ENCODE results near the gene TBX19. TPM values are rescaled to one million over a fixed set of nuclear protein-coding genes. Genes with fewer than 3 reads are reported as not detected.

The TBX19 gene
- total and polyA plus RNA-seq, 2 of the 8 experiments (the other 6 are each of a cell fraction or from before 2014, with no cell fraction given), result 1.0 to 1.8 TPM

DNA sequence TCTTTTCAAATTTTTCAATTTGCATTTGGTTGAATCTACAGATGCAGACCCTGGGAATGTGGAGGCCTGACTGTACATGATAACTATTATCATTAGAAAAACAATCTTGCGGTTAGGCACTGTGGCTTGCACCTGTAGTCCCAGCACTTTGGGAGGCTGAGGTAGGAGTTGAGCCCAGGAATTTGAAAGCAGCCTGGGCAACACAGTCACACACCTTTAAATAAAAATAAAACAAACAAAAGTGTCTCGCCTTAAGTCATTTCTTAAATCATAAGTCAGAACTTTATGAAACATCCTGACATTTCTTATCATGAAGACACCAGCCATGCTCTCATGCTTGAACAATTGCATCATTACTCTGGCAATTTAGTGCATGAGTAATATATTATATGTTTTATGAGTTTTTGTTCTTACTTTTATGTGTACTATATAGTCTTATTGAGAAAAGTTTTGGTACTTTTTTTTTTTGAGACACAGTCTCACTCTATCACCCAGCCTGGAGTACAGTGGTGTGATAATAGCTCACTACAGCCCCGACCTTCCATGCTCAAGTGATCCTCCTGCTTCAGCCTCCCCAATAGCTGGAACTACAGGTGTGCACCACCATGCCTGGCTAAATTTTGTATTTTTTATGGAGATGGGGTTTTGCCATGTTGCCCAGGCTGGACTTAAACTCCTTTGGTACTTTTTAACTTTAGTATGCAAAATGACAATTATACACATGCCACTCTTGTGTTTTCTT lies 7.8 kb downstream of the TBX19 start:
- H2BK15ac ChIP-seq (ENCODE audit: low read length), result no peak overlapping the region
- H3K23me2 ChIP-seq (ENCODE audit: low read depth, low read length), result no peaks in the 10 kb centered on the region
- no peak overlapping the region for H3K9ac ChIP-seq (replicated peaks in 1 of 4; ENCODE audit: extremely low read depth in 1 of 4, low read depth in 3 of 4, low read length in 3 of 4)
- H4K20me1 ChIP-seq (replicated peaks in 1 of 2; ENCODE audit: control insufficient read depth in 1 of 2, insufficient read depth in 2 of 2, low read length in 2 of 2), result no peaks in the 10 kb centered on the region
- H3K23ac ChIP-seq (ENCODE audit: insufficient read length), result no peak overlapping the region
- no peak overlapping the region for H2BK120ac ChIP-seq (replicated peaks; ENCODE audit: low read depth, low read length)
- H3K79me2 ChIP-seq (ENCODE audit: control insufficient read depth in 1 of 2, insufficient read depth in 2 of 2, low read length in 2 of 2), result no peaks in the 10 kb centered on the region
- FAIRE-seq (no peak), DNase-seq (ENCODE audit: low read depth in 1 of 2, low spot score in 2 of 2) (no peak)
- H4K8ac ChIP-seq (ENCODE audit: extremely low read depth, insufficient read depth, low read length), result no peak overlapping the region
- CTCF ChIA-PET (ENCODE audit: partially characterized antibody), result no interaction called here
- no peaks in the 10 kb centered on the region for H3K79me1 ChIP-seq (ENCODE audit: low read depth, low read length)
- H2AK5ac ChIP-seq (ENCODE audit: low read depth, low read length), result no peak overlapping the region
- no peak overlapping the region for H3K4me3 ChIP-seq (ENCODE audit: extremely low read depth in 1 of 4, insufficient read depth in 2 of 4, low read depth in 3 of 4, low read length in 4 of 4)
- no peak overlapping the region for H3K56ac ChIP-seq (replicated peaks; ENCODE audit: insufficient read length, low read depth, low read length)
- H3K9me3 ChIP-seq (ENCODE audit: insufficient read depth in 2 of 2, low read depth in 1 of 2, low read length in 1 of 2), result no peaks in the 10 kb centered on the region
- H3K18ac ChIP-seq (ENCODE audit: extremely low read depth, low read length), result no peak overlapping the region
- no peaks in the 10 kb centered on the region for H3K27me3 ChIP-seq (replicated peaks in 1 of 4; ENCODE audit: control insufficient read depth in 3 of 4, extremely low read depth in 1 of 4, insufficient read depth in 3 of 4, low read length in 3 of 4)
- no peak overlapping the region for H2BK12ac ChIP-seq (ENCODE audit: low read depth, low read length)
- no peak overlapping the region for H2BK5ac ChIP-seq (ENCODE audit: low read depth, low read length)
- no peak overlapping the region for H3K4ac ChIP-seq (replicated peaks; ENCODE audit: insufficient read length, low read depth, low read length)
- H2BK20ac ChIP-seq (ENCODE audit: low read length), result no peak overlapping the region
- H4K5ac ChIP-seq (ENCODE audit: insufficient read length, low read depth, low read length), result no peak overlapping the region
- no peaks in the 10 kb centered on the region for H3K36me3 ChIP-seq (ENCODE audit: control insufficient read depth in 2 of 4, insufficient read depth in 4 of 4, low read length in 3 of 4)
- 95% methylated on average over 3 of the region's 3 CpGs; no CpG with 5 or more reads in 1 of the 2 experiments for WGBS, 2 experiments (ENCODE audit: extremely low coverage in 1 of 2, insufficient coverage in 1 of 2, insufficient read length in 1 of 2, insufficient replicate concordance in 2 of 2, low coverage in 1 of 2, low lambda C conversion rate in 2 of 2, missing lambda C conversion rate in 1 of 2)
- H4K91ac ChIP-seq (replicated peaks; ENCODE audit: insufficient read length, low read length), result no peak overlapping the region
- peaks cover 0 to 9% (median 4%) of the 10 kb centered on the region in 4 experiments; a peak in 5 of 7 replicates for H3K4me1 ChIP-seq (replicated peaks in 1 of 4; ENCODE audit: control insufficient read depth in 3 of 4, insufficient read depth in 4 of 4, low read length in 3 of 4)
- no peak overlapping the region for H3K27ac ChIP-seq (ENCODE audit: low read depth, low read length)
- POLR2A ChIA-PET (ENCODE audit: partially characterized antibody), result no interaction called here
- no peak overlapping the region for H3K4me2 ChIP-seq (ENCODE audit: insufficient read depth in 1 of 2, low read depth in 2 of 2, low read length in 2 of 2)
- H3K14ac ChIP-seq (ENCODE audit: insufficient read length), result no peak overlapping the region
- no peak overlapping the region for H2AFZ ChIP-seq (ENCODE audit: low read length)
- TF ChIP-seq ATF3 (IDR thresholded peaks at IDR 0.05; ENCODE audit: insufficient read depth, low read depth, low read length) (no peak), GTF2F1 (IDR thresholded peaks at IDR 0.05; ENCODE audit: borderline replicate concordance, low read depth, low read length) (no peak), TAF7 (optimal IDR thresholded peaks at IDR 0.05; ENCODE audit: borderline replicate concordance, low read depth, low read length) (no peak), CHD1 (IDR thresholded peaks at IDR 0.05; ENCODE audit: low read depth, low read length) (no peak), CBX8 (IDR thresholded peaks at IDR 0.05; ENCODE audit: borderline replicate concordance, low read depth, low read length) (no peak), CBX5 (IDR thresholded peaks at IDR 0.05; ENCODE audit: low read depth, low read length) (no peak), SP4 (IDR thresholded peaks at IDR 0.05; ENCODE audit: low read length) (no peak), E2F6 (IDR thresholded peaks at IDR 0.05) (no peak), RAD21 (IDR thresholded peaks at IDR 0.05 in 1 of 2, conservative IDR thresholded peaks at IDR 0.05 in 1 of 2; ENCODE audit: low read depth in 2 of 2, low read length in 2 of 2) (no peak), RNF2 (IDR thresholded peaks at IDR 0.05; ENCODE audit: borderline replicate concordance, low read depth, low read length, missing control alignments, poor library complexity, severe bottlenecking) (no peak)

All from H1 (cell line).